ENCODE results near the gene DGKG. TPM values are rescaled to one million over a fixed set of nuclear protein-coding genes. Genes with fewer than 3 reads are reported as not detected.

DGKG gene
- total and polyA plus RNA-seq, 4 donors, result 2.1 to 13.7 (median 8.0) TPM

GRCh38 chr3:186138272-186138981 is 223.6 kb downstream of the DGKG start:
- DNase-seq (peak in 1 of 3 donors; percentile 35), ATAC-seq (ENCODE audit: insufficient read depth, low FRiP score) (no peak)
- H3K4me3 ChIP-seq, result no peak overlapping the region
- H3K9ac ChIP-seq (ENCODE audit: insufficient read depth in 1 of 2, low read length in 2 of 2), result no peak overlapping the region
- no peaks in the 10 kb centered on the region for H3K27me3 ChIP-seq (ENCODE audit: control insufficient read depth in 3 of 3, insufficient read depth in 3 of 3, low read length in 2 of 3)
- 79 to 86% methylated on average over 12 of the region's 12 CpGs for WGBS, 2 donors
- H3K9me3 ChIP-seq (ENCODE audit: control insufficient read depth in 4 of 4, insufficient read depth in 3 of 4, low read length in 3 of 4), result no peaks in the 10 kb centered on the region
- H3K36me3 ChIP-seq (ENCODE audit: control insufficient read depth in 4 of 4, insufficient read depth in 4 of 4, low read length in 4 of 4), result no peaks in the 10 kb centered on the region
- H3K27ac ChIP-seq (ENCODE audit: low read depth in 1 of 2, low read length in 1 of 2), result no peak overlapping the region
- TF ChIP-seq CTCF (IDR thresholded peaks at IDR 0.05; ENCODE audit: control extremely low read depth, extremely low read depth), result no peak
- H3K4me1 ChIP-seq (ENCODE audit: control insufficient read depth in 5 of 5, insufficient read depth in 5 of 5, low read length in 5 of 5), result peaks cover 0 to 2% (median 0%) of the 10 kb centered on the region in 5 donors

- Histone ChIP-seq H3K4me1 (ENCODE audit: control insufficient read depth in 5 of 5, insufficient read depth in 5 of 5, low read length in 5 of 5) (peaks cover 0 to 2% (median 0%) of the 10 kb centered on the region in 5 donors), H3K9ac (ENCODE audit: insufficient read depth in 1 of 2, low read length in 2 of 2) (no peak overlapping the region), H3K36me3 (ENCODE audit: control insufficient read depth in 4 of 4, insufficient read depth in 4 of 4, low read length in 4 of 4) (no peaks in the 10 kb centered on the region), H3K9me3 (ENCODE audit: control insufficient read depth in 4 of 4, insufficient read depth in 3 of 4, low read length in 3 of 4) (no peaks in the 10 kb centered on the region), H3K27ac (ENCODE audit: low read depth in 1 of 2, low read length in 1 of 2) (no peak overlapping the region), H3K27me3 (ENCODE audit: control insufficient read depth in 3 of 3, insufficient read depth in 3 of 3, low read length in 2 of 3) (no peaks in the 10 kb centered on the region), H3K4me3 (no peak overlapping the region)
- DNase-seq (no peak), ATAC-seq (ENCODE audit: insufficient read depth, low FRiP score) (no peak)
- WGBS, 2 donors, result 79 to 85% methylated on average over 15 of the region's 15 CpGs
- TF ChIP-seq CTCF (IDR thresholded peaks at IDR 0.05; ENCODE audit: control extremely low read depth, extremely low read depth), result no peak
Observed at GRCh38 chr3:186137051-186137685, 224.9 kb downstream of the DGKG start.

- WGBS, 2 donors, result 79 to 92% methylated on average over 5 of the region's 5 CpGs
- Histone ChIP-seq H3K4me1 (ENCODE audit: control insufficient read depth in 5 of 5, insufficient read depth in 5 of 5, low read length in 5 of 5) (peaks cover 0 to 2% (median 0%) of the 10 kb centered on the region in 5 donors), H3K9me3 (ENCODE audit: control insufficient read depth in 4 of 4, insufficient read depth in 3 of 4, low read length in 3 of 4) (no peaks in the 10 kb centered on the region), H3K27ac (ENCODE audit: low read depth in 1 of 2, low read length in 1 of 2) (no peak overlapping the region), H3K9ac (ENCODE audit: insufficient read depth in 1 of 2, low read length in 2 of 2) (no peak overlapping the region), H3K36me3 (ENCODE audit: control insufficient read depth in 4 of 4, insufficient read depth in 4 of 4, low read length in 4 of 4) (no peaks in the 10 kb centered on the region), H3K27me3 (ENCODE audit: control insufficient read depth in 3 of 3, insufficient read depth in 3 of 3, low read length in 2 of 3) (no peaks in the 10 kb centered on the region), H3K4me3 (no peak overlapping the region)
- DNase-seq (no peak), ATAC-seq (ENCODE audit: insufficient read depth, low FRiP score) (no peak)
- no peak for TF ChIP-seq CTCF (IDR thresholded peaks at IDR 0.05; ENCODE audit: control extremely low read depth, extremely low read depth)
Observed at GRCh38 chr3:186133980-186134379, 228.1 kb downstream of the DGKG start.
